OCI-M2 (cell line): ENCODE data around the gene CLASP2.
"Not testable (repeated sequence)": the region's sequence is repeated elsewhere in the genome, so short reads cannot be mapped to it uniquely, and the experiment has no call there.

ENCODE experiments used
- DNase-seq: peaks from one replicate; lab custom pipeline; 2025; ENCODE audit not compliant: unreplicated experiment; lab: John Stamatoyannopoulos, UW

The CLASP2 gene

DNA sequence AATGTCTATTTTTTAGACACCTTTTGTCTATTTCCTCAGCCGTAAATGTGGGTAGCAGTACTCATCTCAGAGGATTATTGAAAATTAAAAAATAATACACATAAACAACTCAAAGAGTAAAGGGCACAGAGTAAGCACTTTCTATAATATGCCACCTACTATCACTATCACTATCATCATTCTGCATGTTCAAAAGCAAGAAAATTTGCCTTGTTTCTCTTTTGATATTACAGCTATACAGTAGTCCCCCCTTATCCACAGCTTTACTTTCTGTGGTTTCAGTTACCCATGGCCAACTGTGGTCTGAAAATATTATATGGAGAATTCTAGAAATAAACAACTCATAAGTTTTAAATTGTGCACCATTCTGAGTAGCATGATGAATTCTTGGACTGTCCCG lies 27.7 kb downstream of the CLASP2 start:
- no peak for DNase-seq

DNA sequence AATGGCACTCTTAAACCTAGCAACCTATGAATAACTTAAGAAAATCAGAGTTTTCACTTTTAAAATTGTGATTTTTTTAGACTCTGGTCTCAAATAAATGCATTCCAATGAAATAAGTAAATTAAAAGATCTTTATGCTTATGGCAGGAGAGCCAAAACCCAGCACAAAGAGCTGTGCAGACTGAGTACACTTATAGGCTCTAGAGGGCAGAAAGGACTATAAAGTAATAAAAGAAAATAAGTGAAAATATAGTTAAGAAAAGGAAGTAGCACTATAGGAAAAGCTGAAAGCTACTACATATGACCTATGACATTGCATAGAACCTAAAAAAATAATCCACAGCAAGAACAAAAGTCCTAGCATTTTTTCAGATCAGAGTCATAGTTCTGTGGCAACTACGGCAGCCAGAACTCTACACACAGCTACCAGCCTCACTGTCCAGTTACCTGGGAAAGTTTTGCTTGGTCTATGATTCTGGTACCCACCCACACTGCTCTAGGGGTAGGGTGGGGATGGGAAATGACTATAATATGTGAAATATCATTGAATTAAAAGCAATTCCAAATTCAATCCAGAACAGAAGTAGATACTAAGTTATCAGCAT lies 30.5 kb downstream of the CLASP2 start:
- DNase-seq: no peak

DNA sequence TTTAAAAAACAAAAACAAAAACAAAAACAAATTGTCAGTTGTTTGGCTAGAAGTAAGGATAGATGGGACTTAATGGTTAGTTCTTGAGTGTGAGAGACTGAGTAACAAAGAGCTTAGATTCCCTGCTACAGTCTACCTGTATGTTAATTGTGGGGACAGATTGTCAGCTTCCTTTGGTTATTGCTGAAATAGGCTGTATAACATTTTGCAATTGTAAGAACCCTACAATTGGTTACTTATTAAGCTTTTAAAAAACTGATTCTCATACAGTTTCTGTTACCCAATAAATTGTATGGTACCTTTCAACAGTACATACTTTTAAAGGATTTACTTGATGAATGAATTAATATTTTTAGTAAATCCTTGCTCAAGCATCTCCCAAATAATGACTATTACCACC lies 35.3 kb downstream of the CLASP2 start:
- DNase-seq: no peak

DNA sequence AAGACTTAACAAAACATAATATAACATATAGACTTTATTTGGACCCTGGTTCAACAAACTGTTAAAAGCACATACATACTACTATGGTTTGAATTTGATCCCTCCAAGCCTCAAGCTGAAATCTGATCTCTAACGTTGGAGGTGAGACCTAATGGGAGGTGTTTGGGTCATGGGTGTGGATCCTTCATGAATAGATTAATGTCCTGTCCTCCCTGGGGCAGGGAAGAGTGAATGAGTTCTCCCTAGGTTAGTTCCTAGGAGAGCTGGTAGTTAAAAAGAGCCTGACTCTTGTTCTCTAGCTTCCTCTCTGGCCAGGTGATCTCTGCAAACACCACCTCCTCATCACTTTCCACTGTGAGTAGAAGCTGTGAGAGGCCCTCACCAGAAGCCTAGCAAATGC lies 36.4 kb downstream of the CLASP2 start:
- no peak for DNase-seq

DNA sequence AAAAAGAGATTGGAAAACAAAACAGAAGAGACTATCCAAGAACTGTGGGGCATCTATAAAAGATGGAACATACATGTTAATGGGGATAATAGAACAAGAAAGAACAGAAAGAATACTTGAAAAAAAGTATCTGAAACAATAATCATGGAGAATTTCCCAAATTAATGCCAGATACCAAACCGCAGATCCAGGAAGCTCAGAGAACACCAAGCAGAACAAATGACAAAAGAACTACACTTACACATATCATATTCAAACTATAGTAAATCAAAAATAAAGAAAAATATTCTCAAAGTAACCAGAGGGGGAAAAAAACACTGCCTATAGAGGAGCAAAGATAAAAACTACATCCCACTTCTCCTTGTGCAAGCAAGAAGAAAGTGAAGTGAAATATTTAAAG lies 40.0 kb downstream of the CLASP2 start:
- no peak for DNase-seq

DNA sequence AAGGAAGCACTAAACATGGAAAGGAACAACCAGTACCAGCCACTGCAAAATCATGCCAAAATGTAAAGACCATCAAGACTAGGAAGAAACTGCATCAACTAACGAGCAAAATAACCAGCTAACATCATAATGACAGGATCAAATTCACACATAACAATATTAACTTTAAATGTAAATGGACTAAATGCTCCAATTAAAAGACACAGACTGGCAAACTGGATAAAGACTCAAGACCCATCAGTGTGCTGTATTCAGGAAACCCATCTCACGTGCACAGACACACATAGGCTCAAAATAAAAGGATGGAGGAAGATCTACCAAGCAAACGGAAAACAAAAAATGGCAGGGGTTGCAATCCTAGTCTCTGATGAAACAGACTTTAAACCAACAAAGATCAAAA lies 44.6 kb downstream of the CLASP2 start:
- DNase-seq: not testable (repeated sequence)

DNA sequence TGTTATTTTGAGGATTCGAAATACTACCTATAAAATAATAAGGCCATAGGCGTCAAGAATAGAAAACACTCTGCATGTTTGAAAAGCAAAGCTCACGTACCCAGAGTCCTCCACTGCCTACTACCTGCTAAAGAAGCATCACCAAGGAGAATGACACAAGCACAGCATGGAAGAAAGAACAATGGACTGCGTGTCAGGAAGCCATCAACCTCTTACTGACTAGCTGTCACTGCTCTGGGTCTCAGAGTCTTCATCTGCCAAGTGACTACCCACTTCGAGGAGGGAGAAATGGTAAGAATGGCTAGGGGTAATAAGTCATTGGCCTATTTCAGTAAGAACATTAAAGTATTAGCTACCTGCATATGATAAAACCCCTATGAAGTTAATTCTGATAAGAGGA lies 49.4 kb downstream of the CLASP2 start:
- DNase-seq: no peak

DNA sequence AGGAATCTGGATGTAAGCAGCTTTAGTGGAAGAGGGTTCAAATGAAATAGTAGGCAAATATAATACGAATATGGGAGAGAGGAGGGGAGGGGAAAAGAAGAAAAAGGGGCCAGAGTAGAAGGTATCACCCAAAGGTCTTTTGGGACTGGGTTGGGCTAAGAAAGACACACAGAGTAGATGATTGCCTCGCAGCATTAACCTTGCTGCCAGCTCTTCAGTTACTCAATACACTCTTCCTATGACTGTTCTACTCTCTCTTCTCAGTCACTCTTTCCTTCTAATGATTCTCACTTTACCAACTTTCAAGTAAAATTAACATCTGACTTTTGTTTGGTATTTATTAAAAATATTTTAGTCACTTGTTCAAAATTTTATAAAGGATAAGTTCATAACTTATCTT lies 52.8 kb downstream of the CLASP2 start:
- DNase-seq: no peak

DNA sequence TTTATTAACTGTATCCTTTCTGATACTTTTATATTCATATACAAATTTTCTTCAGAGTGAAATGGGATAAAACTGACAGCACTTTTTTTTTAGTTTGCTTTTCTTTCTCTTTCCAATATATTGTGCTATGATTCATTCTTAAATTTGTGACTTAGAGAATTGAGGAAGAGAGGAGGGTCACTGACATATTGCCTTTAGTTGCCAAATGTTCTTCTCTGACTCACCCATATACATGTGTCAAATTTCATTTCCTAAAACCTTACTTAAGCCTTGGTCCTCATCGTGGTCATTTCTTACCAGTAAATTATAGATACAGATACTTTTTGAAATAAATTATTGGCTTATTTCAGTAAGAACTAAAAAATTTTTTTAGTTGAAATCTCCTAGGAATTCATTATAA lies 53.9 kb downstream of the CLASP2 start:
- DNase-seq: no peak

DNA sequence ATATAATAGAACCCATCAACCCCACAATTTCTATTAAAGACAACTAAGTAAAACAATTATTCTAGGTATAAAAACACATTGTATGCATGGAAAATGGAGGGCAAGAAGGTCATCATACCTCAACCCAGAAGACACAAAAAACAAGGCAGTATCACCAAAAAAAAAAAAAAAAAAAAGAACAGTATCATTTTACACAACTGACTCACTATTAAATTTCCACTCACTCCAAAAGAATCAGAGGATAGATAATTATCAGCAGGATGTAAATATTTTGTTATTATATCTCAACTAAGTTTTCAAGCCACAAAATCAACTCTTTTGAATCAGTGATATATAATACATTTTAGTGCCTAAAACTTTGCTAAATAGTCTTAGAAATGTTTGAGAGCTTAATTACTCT lies 55.0 kb downstream of the CLASP2 start:
- no peak for DNase-seq

DNA sequence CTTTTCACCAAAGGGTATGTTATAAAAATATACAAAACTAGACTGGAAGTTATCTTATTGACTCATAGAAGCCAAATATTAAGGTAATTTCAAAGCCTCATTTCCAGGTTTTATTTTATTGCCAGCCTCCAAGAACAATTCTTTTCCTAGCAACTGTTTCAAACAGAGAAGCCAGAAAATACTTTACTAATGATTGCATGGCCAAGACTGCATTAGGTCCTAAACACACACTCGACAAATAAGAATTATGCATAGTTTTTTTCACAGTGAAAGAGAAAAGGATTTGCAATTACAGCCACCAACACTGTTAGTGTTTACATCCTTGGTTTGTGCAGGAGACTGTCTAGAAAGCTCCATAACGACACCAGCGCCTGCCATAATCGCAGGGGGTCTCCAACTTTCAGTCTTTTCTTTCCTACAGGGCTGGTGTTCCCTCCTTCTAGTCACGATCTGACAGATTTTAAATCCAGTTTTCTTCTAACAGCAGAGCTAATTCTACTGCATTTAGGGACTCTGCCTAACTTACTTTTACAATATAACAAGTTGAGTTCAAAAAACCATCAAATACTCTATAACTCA lies 58.1 kb downstream of the CLASP2 start:
- no peak for DNase-seq

DNA sequence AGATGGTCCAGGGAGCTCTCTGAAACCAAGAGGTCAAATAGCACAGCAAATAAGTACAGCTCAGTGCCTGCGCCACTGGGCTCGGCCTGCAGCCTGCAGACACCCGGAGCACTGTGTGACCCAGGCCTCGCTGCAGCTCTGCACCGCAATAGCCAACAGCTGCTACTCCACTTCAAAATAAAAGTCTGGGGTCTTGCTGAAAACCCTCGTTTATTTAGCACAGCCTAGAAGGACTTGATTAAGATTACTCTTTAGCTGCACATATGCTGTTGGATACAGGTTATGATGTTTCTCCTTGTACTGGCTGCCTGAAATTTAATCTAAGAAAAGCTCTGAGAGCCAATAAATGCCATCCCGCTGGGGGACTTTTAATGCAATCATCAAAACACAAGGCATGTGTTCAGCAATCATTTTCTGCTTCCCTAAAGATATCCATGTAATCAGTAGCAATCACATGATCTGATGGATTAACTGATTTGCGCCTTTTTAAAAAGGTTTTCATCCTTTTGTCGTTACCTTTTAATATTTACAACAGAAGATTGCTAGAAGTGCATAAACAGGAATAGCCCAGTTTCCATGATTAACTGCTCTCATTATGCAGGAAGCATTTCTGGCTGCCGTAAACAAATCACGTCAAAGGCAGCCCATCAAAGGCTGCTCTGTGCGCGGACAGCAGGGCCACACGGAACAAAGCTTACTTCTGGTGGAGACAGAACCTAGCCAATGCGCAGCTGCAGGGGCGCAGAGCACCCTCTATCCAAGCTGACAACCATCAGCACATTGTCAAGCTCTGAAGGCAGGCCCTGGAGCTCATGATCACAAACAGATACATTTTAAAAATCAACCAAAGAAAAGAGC lies 58.8 kb downstream of the CLASP2 start:
- no peak for DNase-seq

DNA sequence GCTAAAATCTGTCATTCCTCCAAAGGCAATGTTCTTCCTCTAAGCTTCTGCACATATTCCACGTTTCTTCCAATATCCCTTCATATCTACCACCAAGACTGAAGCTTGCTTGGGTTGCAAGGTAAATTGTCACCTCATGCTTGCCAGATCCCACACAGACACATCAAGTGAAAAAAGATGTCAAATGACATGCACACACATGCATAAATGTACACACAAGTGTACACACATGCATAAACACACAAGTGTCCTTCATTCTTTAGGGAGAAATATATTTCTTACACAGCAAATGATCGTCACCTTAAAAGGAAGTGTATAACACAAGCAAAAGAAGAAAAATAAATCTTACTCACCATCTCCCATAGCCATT lies 59.4 kb downstream of the CLASP2 start:
- DNase-seq: no peak

DNA sequence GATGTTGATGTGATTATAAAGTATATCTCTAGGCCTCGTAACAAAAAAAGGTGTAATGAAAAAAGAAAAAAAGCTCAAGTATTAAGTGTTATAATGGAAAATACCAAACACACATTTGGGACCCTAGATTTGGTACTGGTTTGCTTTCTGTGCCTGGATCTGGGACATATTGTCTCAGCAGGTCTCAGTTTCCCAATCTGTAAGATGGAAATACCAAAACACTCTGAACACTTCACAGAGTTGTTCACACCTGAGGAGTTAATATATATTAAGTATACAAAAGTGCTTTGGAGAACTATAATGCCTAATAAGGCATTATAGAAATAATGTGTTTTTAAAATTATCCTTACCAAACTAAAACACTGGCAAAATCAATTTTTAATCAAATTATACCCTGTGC lies 60.0 kb downstream of the CLASP2 start:
- DNase-seq: no peak

DNA sequence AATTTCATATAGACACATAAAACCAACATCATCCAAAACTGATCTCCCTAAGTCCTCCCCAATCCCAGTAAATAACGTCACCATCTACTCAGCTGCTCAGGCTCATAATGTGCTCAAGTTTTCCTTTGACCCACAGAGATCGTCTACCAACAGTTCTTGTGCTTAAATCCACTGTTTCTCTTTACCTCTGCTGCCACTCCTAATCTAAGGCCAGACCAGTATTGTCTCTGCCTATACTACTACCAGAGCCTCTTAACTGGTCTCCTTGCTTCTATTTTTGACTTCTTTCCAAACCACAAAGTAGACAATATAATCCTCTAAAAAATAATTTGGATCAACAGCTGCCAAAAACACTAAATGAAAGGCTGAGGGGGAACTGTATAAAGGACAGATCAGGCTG lies 65.3 kb downstream of the CLASP2 start:
- no peak for DNase-seq

DNA sequence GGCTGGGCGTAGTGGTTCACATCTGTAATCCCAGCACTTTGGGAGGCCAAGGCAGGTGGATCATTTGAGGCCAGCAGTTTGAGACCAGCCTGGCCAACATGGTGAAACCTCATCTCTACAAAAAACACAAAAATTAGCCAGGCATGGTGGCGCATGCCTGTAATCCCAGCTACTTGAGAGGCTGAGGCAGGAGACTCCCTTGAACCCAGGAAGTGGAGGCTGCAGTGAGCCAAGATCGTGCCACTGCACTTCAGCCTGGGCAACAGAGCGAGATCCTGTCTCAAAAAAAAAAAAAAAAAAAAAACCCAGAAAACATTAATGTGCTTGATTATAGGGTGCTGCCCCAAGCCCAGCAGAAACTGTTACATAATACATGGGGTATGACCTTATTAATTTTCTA lies 67.0 kb downstream of the CLASP2 start:
- not testable (repeated sequence) for DNase-seq

DNA sequence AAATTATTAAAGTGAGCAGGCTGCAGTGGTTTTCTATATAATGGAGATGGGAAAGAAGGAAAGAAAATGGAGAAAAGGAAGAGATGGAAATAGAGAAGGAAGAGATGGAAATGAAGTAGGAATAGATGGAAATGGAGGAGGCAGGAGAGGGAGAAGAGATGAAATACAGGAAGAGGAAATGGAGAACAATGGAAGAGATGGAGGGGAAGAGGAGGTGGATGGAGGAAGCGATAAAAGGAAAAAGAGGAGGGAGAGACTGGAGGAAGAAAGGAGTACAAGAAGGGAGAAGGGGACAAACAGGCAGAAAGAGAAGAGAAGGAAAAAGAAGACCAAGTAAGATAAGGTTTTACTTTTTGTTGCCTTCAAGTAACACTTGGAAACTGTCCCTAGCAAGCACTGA lies 67.6 kb downstream of the CLASP2 start:
- no peak for DNase-seq

DNA sequence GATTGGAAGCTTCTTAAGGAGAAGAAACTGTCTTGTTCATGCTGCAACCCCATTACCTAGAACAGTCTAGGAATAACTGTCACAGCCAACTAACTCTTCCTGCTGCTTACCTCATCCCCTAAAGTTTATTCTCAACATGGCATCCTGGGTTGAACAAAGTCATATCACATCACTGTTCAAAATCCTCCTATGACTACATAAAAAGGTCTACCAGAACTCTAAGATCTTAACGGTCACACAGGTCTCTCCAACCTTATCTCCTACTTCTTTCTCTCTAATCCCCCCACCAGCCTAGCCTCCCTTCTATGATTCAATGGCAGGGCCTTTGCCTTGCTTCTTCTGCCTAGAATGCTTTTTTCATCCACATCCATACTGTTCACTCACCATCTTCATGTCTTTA lies 69.3 kb downstream of the CLASP2 start:
- DNase-seq: no peak

DNA sequence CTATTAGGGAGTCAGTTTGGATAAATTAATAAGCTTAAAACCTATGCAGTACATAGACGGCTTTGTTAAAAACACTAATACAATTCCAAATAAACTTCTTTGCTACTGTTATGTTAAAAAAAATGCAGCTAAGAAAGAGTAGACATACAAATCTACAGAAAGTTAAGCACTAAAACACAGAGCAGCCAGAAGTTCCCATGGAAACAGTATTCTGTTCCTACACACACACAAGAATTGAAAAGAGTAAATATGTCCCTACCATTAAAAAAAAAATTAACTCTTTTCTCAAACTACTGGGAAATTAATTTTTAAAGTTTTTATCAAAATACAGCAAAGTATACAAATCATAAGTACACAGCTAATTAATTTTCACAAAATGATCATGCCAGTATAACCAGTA lies 71.6 kb downstream of the CLASP2 start:
- DNase-seq: no peak

DNA sequence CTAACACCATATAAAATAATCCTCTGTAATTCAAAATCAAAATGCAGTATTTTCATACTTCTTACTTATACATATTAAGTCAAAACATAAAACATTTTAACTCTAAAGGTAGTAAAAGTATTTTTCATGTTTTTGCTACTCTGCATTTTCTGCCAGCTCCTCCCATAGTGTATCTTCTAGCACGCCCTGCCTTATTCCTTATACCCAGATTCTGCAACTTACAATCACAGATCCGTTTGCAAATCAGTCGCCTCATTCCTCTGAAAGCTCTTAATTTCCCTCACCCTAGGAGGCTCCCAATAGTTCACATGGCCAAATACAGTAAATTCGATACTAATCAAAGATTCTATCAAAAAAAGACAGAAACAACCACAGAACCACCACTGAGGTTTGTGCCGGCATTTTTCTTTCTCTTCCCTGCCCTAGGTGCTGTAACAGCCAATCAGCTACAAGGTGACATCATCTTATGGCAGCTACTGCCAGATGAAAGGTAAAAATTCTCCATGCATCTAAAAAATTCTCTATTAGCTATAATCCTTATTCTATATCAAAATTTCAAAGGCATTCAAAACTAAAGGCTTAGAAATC lies 72.9 kb downstream of the CLASP2 start:
- no peak for DNase-seq

DNA sequence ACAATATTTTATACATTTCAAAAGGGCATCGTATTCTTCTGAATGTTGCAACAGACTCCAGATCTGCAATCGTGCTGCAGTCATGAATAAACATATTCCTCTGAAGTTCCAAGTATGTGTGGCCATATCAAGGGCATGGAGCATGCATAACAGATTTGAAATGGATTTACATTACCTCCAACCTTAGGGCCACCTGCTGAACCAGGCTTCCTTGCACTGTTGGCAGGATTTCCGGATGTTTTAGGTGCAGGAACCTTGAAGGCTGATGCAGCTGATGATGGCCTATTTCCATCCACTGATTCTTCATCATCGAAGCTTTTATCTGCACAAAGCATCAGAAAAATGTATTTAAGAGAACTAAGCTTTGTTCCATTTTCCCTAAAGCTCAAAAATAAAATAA lies 73.5 kb downstream of the CLASP2 start:
- no peak for DNase-seq

DNA sequence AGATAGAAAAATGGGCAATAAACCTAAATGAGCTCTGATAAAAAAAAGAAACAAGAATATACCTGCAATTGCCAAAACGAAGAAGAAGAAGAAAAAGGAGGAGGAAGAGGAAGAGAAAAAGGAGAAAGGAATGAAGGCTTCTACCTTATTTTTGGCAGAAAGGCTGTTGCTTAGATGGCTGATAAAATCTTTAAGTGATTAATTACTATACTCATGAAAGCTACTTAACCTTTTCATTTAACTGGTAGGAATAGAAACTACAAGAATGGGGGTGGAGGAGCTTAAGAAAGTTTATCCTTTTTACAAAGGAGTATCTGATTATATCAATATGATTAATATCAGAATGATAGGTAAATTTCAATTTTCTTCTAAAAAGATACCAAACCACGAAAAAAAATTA lies 75.2 kb downstream of the CLASP2 start:
- DNase-seq: no peak
